ENCODE data around the gene MCOLN3. TPM values are rescaled to one million over a fixed set of nuclear protein-coding genes. Genes with fewer than 3 reads are reported as not detected.

MCOLN3 gene, protein sequence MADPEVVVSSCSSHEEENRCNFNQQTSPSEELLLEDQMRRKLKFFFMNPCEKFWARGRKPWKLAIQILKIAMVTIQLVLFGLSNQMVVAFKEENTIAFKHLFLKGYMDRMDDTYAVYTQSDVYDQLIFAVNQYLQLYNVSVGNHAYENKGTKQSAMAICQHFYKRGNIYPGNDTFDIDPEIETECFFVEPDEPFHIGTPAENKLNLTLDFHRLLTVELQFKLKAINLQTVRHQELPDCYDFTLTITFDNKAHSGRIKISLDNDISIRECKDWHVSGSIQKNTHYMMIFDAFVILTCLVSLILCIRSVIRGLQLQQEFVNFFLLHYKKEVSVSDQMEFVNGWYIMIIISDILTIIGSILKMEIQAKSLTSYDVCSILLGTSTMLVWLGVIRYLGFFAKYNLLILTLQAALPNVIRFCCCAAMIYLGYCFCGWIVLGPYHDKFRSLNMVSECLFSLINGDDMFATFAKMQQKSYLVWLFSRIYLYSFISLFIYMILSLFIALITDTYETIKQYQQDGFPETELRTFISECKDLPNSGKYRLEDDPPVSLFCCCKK
- 0.82 and 1.6 TPM in 2 replicates for total RNA-seq (2021)
- percentile 32 among the genes with signal in this experiment for Bru-seq, nascent RNA
- BruChase-seq, experiment 1, labeled RNA remaining after a 2-hour chase = percentile 44 among the genes with signal in this experiment
- BruChase-seq, experiment 2, labeled RNA remaining after a 6-hour chase = percentile 41 among the genes with signal in this experiment
- long read RNA-seq, partial matches to known transcripts = 1 of 2 reads
- long read RNA-seq, other reads (novel, unspliced or antisense) = 0 of 2 reads

DNA sequence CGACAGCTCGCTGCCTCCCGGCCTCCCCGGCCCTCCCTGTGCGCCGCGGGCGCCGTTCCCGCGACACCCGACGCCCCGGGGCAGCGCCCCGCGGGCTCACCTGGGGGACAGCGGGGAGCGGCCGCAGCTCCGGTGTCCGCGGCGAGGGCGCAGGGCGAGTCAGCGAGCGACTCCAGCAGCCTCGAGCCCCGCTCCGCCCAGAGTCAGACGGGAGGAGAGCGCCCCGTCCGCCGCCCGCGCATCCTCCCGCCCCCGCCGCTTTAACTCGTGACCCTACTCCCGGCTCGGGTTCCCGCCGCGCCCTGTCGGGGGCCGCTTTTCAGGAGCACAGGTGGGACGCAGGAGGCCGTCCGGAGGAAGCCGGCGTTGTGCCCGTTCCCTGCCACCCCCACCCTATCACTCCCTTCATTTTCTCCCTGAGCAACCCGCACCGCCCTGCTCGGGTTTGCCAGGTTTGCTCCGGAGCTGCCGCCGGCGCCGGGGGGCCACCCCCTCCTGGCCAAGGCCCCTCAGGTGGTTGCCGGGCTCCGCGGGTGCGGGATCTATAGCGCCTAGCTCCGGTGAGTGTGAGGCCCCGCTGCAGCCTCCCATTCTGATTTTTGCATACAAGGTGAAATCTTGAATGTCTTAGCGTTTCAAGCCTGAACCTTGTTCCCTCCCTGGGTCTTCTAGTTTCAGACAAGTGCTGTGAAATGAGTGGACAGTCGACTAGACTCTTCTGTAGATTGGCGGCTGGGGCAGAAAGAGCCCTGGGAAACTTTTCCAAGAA is at the start of gene MCOLN3:
Gene MCOLN3 (minus strand): TSS at position 205 of the 769 bp plus-strand sequence. CDS start 3,140 bp downstream, outside the sequence.
- TF ChIP-seq, protein P1, sequence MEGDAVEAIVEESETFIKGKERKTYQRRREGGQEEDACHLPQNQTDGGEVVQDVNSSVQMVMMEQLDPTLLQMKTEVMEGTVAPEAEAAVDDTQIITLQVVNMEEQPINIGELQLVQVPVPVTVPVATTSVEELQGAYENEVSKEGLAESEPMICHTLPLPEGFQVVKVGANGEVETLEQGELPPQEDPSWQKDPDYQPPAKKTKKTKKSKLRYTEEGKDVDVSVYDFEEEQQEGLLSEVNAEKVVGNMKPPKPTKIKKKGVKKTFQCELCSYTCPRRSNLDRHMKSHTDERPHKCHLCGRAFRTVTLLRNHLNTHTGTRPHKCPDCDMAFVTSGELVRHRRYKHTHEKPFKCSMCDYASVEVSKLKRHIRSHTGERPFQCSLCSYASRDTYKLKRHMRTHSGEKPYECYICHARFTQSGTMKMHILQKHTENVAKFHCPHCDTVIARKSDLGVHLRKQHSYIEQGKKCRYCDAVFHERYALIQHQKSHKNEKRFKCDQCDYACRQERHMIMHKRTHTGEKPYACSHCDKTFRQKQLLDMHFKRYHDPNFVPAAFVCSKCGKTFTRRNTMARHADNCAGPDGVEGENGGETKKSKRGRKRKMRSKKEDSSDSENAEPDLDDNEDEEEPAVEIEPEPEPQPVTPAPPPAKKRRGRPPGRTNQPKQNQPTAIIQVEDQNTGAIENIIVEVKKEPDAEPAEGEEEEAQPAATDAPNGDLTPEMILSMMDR (conservative IDR thresholded peaks at IDR 0.05; ENCODE audit: low read depth, low read length) = no peak
- peak; percentile 54 for TF ChIP-seq EZH2 (IDR thresholded peaks at IDR 0.05; ENCODE audit: borderline replicate concordance, low read depth, low read length, poor library complexity, severe bottlenecking)
- peak within 1 kb of the TSS; percentile 56 for H3K4me3 ChIP-seq (ENCODE audit: low read depth, low read length, poor library complexity, severe bottlenecking)
- ChIA-PET POLR2A (ENCODE audit: low non-redundant PET) (no interaction called here), CTCF (interaction anchor here (0.6 to 0.7 kb wide), 2 partner anchors 104 to 132 kb away, joined by 3 to 7 read pairs; no protein-coding TSS in a partner anchor)
- no TSS peak for BruUV-seq (replicated peaks)
- no peaks in the 10 kb centered on the region for H3K9me3 ChIP-seq (ENCODE audit: low read depth, low read length, poor library complexity, severe bottlenecking)
- peak; percentile 16 for DNase-seq (ENCODE audit: low spot score)
- no peak within 1 kb of the TSS for H3K27ac ChIP-seq (ENCODE audit: low read depth, low read length, poor library complexity, severe bottlenecking)
- no peaks in the 10 kb centered on the region for H3K36me3 ChIP-seq (ENCODE audit: insufficient read depth, low read length, poor library complexity, severe bottlenecking)
- H3K27me3 ChIP-seq (replicated peaks; ENCODE audit: insufficient read depth, low read depth, low read length, poor library complexity) = peaks cover 56% of the 10 kb centered on the region
- H3K4me1 ChIP-seq (ENCODE audit: insufficient read depth, low read length, poor library complexity, severe bottlenecking) = peaks cover 2% of the 10 kb centered on the region
- intact Hi-C loops (cut with micrococcal nuclease; ENCODE audit: unreplicated experiment) = no loop called here

DNA sequence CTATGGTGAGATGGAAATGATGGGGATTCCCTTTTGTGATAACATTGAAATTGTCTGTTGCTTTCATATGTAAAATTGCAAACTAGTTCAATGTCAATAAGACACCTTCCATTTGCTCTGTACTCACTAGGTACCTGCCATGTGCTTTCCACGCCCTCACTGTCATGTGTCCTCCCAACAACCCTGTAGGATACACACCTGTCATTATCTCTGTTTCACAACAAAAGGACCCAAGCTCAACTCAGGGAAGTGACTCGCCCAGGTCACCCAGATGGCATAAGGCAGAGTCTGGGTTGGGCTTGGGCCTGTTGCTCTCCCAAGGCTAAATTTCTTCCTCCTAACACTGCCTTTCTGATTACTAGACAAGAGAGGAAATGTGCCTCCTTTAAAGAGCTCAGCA is 45.3 kb upstream of the MCOLN3 start:
- BruUV-seq (replicated peaks) = no TSS peak
- Histone ChIP-seq H3K27me3 (replicated peaks; ENCODE audit: insufficient read depth, low read depth, low read length, poor library complexity) (no peaks in the 10 kb centered on the region), H3K27ac (ENCODE audit: low read depth, low read length, poor library complexity, severe bottlenecking) (no peak overlapping the region), H3K4me3 (ENCODE audit: low read depth, low read length, poor library complexity, severe bottlenecking) (no peak overlapping the region), H3K4me1 (ENCODE audit: insufficient read depth, low read length, poor library complexity, severe bottlenecking) (no peaks in the 10 kb centered on the region), H3K36me3 (ENCODE audit: insufficient read depth, low read length, poor library complexity, severe bottlenecking) (no peaks in the 10 kb centered on the region), H3K9me3 (ENCODE audit: low read depth, low read length, poor library complexity, severe bottlenecking) (no peaks in the 10 kb centered on the region)
- intact Hi-C loops (cut with micrococcal nuclease; ENCODE audit: unreplicated experiment) = no loop called here
- TF ChIP-seq, protein P1 (conservative IDR thresholded peaks at IDR 0.05; ENCODE audit: low read depth, low read length) = no peak
- CTCF ChIA-PET = no interaction called here
- DNase-seq (ENCODE audit: low spot score) = no peak
- POLR2A ChIA-PET (ENCODE audit: low non-redundant PET) = no interaction called here

DNA sequence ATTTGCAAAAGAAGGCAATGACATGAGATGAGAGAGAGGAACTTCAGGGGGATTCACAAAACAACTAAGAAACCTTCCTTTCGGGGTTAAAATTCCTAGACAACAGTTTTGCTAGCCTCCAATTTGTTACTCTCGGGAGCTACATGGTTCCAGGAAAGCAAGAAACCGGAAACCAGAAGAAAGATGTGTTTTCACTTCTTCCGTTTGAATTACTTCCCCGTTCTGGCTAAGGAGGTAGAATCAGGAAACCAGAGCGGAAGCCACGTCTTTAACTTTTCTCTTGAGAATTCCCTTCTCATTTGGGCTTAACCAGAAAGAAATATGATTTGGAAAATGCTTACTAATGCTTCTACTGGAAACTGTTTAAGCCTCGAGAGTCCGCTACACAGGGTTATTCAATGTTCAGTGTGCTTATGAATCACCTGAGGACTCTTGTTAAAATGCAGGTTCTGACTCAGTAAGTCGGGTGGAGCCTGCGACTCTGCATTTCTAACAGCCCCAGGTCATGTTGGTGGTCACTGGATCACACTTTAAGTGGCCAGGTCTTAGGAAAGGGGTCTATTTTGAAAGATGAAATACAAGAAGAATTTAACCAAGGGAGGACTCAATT is 43.5 kb upstream of the MCOLN3 start:
- DNase-seq (ENCODE audit: low spot score) = no peak
- no TSS peak for BruUV-seq (replicated peaks)
- H3K4me1 ChIP-seq (ENCODE audit: insufficient read depth, low read length, poor library complexity, severe bottlenecking) = no peaks in the 10 kb centered on the region
- CTCF ChIA-PET = interaction anchor here (1.1 kb wide), 1 partner anchor 147 kb away, joined by 3 read pairs; no protein-coding TSS in a partner anchor
- H3K4me3 ChIP-seq (ENCODE audit: low read depth, low read length, poor library complexity, severe bottlenecking) = no peak overlapping the region
- no peaks in the 10 kb centered on the region for H3K36me3 ChIP-seq (ENCODE audit: insufficient read depth, low read length, poor library complexity, severe bottlenecking)
- no peaks in the 10 kb centered on the region for H3K9me3 ChIP-seq (ENCODE audit: low read depth, low read length, poor library complexity, severe bottlenecking)
- TF ChIP-seq, protein P1 (conservative IDR thresholded peaks at IDR 0.05; ENCODE audit: low read depth, low read length) = no peak
- no peak for TF ChIP-seq EZH2 (IDR thresholded peaks at IDR 0.05; ENCODE audit: borderline replicate concordance, low read depth, low read length, poor library complexity, severe bottlenecking)
- intact Hi-C loops (cut with micrococcal nuclease; ENCODE audit: unreplicated experiment) = no loop called here
- POLR2A ChIA-PET (ENCODE audit: low non-redundant PET) = no interaction called here
- H3K27me3 ChIP-seq (replicated peaks; ENCODE audit: insufficient read depth, low read depth, low read length, poor library complexity) = no peaks in the 10 kb centered on the region
- no peak overlapping the region for H3K27ac ChIP-seq (ENCODE audit: low read depth, low read length, poor library complexity, severe bottlenecking)
